Fibroblast of pulmonary artery (primary cell): ENCODE measurements around the gene SERTAD3.
"Not testable (repeated sequence)": the region's sequence is repeated elsewhere in the genome, so short reads cannot be mapped to it uniquely, and the experiment has no call there.

Experiments
- DNase-seq: peaks from one replicate; pipeline ENCODE4 v3.0.0-alpha.2; 2010; ENCODE audit warnings: low read depth
- H3K4me3 ChIP-seq: replicated peaks from 2 replicates; pipeline ENCODE4 v1.5.1; 2011; ENCODE audit warnings: low read depth, mild to moderate bottlenecking, control low read depth, low read length, moderate library complexity
- TF ChIP-seq, protein P1 (sequence below): IDR thresholded peaks from 2 replicates; pipeline ENCODE4 v1.5.1; 2011; ENCODE audit warnings: mild to moderate bottlenecking, control low read depth, low read length, inconsistent platforms; ENCODE audit errors: missing control alignments

SERTAD3 gene

GRCh38 chr19:40457048-40457447 lies 12.9 kb upstream of the SERTAD3 start:
- no peak overlapping the region for H3K4me3 ChIP-seq
- TF ChIP-seq, protein P1, sequence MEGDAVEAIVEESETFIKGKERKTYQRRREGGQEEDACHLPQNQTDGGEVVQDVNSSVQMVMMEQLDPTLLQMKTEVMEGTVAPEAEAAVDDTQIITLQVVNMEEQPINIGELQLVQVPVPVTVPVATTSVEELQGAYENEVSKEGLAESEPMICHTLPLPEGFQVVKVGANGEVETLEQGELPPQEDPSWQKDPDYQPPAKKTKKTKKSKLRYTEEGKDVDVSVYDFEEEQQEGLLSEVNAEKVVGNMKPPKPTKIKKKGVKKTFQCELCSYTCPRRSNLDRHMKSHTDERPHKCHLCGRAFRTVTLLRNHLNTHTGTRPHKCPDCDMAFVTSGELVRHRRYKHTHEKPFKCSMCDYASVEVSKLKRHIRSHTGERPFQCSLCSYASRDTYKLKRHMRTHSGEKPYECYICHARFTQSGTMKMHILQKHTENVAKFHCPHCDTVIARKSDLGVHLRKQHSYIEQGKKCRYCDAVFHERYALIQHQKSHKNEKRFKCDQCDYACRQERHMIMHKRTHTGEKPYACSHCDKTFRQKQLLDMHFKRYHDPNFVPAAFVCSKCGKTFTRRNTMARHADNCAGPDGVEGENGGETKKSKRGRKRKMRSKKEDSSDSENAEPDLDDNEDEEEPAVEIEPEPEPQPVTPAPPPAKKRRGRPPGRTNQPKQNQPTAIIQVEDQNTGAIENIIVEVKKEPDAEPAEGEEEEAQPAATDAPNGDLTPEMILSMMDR: no peak
- DNase-seq: no peak

- H3K4me3 ChIP-seq, DNase-seq: not testable (repeated sequence)
These were observed 9.8 kb upstream of the SERTAD3 start for GRCh38 chr19:40453943-40454342.

DNA sequence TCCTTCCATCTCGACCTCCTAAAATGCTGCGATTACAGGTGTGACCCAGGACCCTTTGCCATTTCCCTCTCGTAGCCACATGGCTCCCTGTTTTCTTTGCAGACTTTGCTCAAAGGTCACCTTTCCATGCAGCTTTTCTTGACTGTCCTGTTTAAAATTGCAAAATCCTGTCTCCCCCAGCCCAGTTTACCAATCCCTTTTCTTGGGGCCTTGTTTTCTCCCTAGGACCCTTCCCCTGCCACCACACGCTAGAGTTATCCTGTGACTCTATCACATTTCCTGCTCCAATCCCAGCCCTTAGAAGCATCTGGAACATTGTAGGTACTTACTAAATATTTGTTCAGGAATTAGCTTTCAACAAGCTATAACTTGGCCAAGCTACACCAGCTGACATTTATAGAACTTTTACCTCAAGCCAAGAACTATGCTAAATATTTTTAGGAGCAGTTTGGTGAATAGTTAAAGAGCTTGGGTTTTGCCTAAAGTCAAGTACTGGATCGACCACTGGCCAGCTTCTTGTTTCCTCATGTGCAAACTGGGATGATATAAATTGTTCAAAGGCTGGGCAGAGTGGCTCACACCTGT lies 9.1 kb upstream of the SERTAD3 start:
- TF ChIP-seq, protein P1: no peak
- no peak overlapping the region for H3K4me3 ChIP-seq
- DNase-seq: no peak

DNA sequence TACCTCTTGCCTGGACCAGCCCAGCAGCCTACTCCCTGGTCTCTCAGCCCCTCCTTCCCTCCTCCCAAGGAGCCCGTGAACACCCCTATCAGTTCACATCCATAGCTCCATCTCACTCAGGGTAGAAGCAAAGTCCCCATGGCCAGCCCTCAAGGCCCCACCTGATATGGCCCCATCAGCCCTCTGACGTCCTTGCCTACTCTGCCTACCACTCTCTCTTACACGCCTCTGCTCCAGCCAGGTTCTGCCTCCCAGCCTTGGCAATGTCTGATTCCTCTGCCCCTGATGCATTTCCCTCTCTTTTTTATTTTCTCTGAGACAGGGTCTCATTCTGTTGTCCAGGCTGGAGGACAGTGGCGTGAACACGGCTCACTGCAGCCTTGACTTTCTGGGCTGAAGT lies 7.9 kb upstream of the SERTAD3 start:
- TF ChIP-seq, protein P1: no peak
- no peak for DNase-seq
- H3K4me3 ChIP-seq: no peak overlapping the region

DNA sequence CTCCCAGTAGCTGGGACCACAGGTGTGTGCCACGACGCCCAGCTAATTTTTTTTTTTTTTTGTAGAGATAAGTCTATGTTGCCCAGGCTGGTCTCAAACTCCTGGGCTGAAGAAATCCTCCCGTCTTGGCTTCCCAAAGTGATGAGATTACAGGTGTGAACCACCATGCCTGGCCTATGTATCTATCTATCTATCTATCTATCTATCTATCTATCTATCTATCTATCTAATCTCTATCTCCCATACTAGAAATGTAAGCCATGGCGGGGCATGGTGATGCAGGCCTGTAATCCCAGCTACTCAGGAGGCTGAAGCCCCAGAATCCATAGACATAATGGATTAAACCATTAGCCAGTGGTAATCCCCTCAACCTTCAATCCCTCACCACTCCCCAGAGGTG lies 6.5 kb upstream of the SERTAD3 start:
- DNase-seq: no peak
- H3K4me3 ChIP-seq: no peak overlapping the region
- TF ChIP-seq, protein P1: no peak

GRCh38 chr19:40449506-40449905 lies 5.4 kb upstream of the SERTAD3 start:
- TF ChIP-seq, protein P1: no peak
- H3K4me3 ChIP-seq: no peak overlapping the region
- DNase-seq: no peak

GRCh38 chr19:40446263-40446784 lies 2.2 kb upstream of the SERTAD3 start:
- no peak for DNase-seq
- TF ChIP-seq, protein P1: no peak
- H3K4me3 ChIP-seq: no peak overlapping the region
